ENCODE measurements around the gene MET.

DNA sequence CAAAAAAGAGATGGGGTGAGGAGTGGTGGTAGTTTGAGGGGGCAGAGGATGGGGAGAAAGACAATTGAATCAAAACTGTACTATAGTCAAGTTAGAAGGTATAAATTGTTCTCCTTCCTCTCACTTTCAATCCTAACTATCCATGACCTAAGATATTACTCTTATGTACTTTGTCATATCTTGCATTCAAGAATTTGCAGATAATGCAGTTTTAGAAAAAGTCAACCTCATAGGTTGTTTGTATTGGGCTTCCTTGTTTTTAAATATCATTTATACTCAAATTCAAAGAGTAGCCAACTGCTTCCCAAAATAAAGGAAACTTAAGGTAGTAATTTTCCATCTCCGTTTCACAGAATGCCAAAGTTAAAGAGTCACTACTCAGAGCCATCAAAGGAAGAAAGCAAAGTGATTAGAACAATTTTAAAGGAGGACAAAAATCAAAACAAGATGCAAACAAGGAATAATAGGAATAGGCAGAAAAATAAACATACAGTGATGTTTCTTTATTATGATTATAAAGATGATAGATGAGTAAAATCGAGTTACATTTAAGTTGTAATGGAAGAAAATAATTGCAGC lies 32.7 kb downstream of the MET start:
- TF ChIP-seq, protein P1, sequence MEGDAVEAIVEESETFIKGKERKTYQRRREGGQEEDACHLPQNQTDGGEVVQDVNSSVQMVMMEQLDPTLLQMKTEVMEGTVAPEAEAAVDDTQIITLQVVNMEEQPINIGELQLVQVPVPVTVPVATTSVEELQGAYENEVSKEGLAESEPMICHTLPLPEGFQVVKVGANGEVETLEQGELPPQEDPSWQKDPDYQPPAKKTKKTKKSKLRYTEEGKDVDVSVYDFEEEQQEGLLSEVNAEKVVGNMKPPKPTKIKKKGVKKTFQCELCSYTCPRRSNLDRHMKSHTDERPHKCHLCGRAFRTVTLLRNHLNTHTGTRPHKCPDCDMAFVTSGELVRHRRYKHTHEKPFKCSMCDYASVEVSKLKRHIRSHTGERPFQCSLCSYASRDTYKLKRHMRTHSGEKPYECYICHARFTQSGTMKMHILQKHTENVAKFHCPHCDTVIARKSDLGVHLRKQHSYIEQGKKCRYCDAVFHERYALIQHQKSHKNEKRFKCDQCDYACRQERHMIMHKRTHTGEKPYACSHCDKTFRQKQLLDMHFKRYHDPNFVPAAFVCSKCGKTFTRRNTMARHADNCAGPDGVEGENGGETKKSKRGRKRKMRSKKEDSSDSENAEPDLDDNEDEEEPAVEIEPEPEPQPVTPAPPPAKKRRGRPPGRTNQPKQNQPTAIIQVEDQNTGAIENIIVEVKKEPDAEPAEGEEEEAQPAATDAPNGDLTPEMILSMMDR (IDR thresholded peaks at IDR 0.05): no peak
- TF ChIP-seq SREBF2 (IDR thresholded peaks at IDR 0.05): no peak
- TF ChIP-seq ZFP36 (IDR thresholded peaks at IDR 0.05; ENCODE audit: borderline replicate concordance, partially characterized antibody): no peak
- TF ChIP-seq, protein P2, sequence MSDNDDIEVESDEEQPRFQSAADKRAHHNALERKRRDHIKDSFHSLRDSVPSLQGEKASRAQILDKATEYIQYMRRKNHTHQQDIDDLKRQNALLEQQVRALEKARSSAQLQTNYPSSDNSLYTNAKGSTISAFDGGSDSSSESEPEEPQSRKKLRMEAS (IDR thresholded peaks at IDR 0.05): no peak
- no peak for TF ChIP-seq CHD2 (IDR thresholded peaks at IDR 0.05; ENCODE audit: low read length, partially characterized antibody)
- no peak for TF ChIP-seq RAD21 (conservative IDR thresholded peaks at IDR 0.05 in 1 of 2, IDR thresholded peaks at IDR 0.05 in 1 of 2)
- TF ChIP-seq ZSCAN20 (CRISPR knock-in tag; IDR thresholded peaks at IDR 0.05): no peak

All from A549 (cell line).